NCI-H524 (cell line): Measurements from ENCODE around the gene PITPNM3.

ENCODE experiments used
- DNase-seq, 2 experiments: peaks; one replicate each; lab custom pipeline; 2025; lab: John Stamatoyannopoulos, UW

PITPNM3 gene

DNA sequence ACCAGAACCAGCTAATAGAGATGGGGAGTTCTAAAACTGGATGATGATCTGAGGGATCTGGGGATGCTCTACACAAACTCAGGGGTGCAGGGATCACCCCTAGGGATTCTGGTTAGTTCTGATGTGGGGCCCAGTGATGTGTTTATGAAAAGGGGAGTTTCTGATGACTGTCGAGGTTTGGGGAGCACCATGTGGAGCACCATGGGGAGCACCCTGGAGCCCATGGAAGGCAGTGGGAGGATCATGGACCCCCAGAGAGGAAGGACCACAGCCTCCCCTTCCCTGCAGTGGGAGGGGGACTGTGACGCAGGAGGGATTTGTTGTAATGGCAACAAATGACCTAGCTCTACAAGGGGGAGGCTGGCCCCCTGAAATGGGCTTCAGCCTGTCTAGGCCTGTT, 93.7 kb downstream of the PITPNM3 start:
- DNase-seq, result no peak

DNA sequence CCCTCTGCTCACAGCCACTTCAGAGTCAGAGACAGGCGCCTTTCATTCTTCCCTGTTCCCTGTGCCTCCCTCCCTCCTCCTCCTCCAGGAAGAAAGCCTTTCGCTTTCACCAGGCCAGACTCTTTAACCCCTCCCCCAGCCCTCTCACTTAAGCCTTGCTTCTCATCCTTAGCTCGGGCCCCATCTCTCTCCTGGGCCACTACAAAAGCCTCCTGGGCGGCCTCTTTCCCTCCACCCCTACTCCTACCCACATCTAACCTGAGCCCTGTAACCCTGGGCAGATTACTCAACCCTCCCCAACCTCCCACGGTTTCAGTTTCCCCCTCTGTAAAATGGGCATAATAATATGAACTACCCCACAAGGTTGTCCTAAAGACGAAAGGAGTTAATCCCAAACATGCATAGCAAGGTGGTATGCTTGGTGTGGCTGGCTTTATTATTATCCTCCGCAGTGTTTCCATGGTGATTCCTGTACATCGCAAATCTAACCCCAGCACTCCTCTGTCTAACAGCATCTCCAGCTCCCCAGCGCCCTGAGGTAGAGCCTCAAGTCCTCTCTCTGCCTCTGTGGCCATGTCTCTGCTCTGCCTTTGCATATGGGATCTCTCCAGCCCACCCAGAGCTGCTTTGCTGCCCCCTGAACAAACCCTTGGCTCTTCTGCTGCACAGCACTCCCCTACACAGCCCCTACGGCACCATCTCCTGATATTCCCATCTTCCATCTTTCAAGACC, 94.4 kb downstream of the PITPNM3 start:
- no peak for DNase-seq

DNA sequence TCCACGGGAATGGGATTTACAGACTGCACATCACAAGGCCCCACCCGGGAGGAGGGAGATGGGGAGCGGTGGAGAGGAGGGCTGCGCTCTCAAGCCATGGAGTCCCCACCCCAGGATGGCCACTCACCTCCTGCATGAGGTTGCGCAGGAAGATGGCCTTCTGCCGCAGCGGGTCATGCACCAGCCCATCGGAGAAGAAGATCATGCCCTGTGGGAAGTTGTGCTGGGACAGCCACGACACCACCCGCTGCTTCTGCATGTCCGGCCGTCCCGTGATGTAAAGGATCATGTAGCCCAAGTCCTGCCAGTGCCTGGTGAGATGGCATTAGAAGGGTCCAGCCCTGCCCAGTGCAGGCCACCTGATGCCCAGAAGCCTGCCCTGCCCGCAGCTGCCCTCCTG, 95.1 kb downstream of the PITPNM3 start:
- DNase-seq, result no peak

DNA sequence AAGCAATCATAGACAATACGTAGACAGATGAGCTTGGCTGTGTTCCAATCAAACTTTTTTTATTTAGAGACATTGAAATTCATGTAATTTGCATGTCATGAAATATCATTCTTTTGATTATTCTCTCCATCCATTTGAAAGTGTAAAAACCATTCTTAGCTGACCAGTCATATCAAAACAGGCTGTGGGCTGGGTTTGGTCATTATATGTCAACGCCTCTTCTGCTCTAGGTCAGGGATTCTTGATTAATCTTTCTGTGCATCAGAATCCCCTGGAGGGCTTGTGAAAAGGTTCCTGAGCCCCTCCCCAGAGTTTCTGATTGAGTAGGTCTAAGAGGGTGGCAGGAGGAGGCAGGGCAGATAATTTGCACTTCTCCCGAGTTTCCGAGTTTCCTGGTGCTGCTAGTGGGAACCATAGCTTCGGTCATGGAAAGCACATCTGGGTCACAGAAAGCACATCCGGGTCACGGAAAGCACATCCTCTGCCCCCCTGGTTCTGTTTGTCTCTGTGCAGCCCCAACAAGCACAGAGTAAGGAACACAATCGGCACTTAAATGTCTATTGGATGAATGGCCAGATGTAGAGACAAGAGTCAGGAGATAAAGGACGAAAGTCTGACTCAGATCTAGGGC, 95.7 kb downstream of the PITPNM3 start:
- DNase-seq, result no peak

GRCh38 chr17:6458460-6458950, 97.8 kb downstream of the PITPNM3 start:
- DNase-seq, result no peak

GRCh38 chr17:6457688-6458459, 98.5 kb downstream of the PITPNM3 start:
- no peak for DNase-seq

- no peak for DNase-seq
These were observed 99.3 kb downstream of the PITPNM3 start for GRCh38 chr17:6456914-6457687.

DNA sequence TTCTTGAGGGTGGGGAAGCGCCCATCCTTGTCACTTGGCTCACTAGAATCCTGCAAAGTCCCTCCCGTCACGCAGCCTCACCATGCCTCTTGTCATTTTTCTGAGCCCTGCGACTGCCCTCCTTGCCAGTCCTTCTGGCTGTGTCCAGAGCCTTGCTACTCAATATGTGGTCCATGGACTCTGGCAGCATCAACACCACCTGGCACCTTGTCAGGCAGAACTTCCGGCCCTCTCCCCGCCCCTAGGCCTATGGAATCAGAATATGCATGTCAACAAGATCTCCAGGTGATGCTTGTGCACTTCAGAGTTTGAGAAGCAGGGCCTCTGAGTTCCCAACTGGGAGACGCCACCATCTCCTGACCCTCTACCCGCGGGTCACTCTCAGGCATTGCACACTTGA, 100.0 kb downstream of the PITPNM3 start:
- no peak for DNase-seq

- no peak for DNase-seq
These were observed 101.0 kb downstream of the PITPNM3 start for GRCh38 chr17:6455321-6455705.

DNA sequence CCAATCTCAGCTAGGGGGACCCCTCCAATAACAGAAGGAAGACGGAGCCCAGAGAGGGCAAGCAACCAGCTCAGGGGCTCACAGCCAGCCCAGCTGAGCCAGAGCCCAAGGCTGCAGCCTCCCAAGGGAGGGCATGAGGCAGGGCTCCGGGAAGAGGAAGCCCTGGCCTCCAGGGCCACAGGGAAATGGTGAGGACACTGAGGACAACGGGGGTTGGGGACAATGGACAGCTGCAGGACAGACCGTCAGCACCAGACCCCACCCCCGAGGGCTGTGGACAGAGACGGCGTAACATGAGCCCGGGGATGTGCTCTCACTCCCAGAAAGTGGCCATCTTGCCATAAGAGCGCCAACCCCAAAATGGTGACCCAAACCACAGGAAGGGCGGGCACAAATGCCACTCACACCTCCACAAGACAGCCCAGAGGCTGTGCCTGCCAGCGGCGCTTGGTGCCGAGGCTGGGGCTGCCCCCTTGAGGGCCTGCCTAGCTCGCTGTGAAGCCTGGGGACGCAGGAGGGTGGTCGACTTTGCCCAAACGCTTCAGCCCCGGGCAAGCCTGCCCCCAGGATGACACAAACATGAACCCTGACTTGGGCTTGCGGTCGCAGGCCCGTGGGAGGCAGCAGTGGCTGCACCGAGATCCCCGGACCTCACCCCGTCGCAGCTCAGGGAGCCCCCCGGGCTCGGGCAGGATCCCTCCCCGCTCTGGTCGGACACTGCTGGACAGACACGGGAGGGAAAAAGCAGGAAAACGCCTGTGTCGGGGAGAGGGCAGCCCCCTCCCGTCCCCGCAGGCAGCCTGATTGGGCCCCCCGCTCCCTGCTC, 101.6 kb downstream of the PITPNM3 start:
- no peak for DNase-seq

GRCh38 chr17:6453279-6454024, 102.9 kb downstream of the PITPNM3 start:
- DNase-seq, result no peak

DNA sequence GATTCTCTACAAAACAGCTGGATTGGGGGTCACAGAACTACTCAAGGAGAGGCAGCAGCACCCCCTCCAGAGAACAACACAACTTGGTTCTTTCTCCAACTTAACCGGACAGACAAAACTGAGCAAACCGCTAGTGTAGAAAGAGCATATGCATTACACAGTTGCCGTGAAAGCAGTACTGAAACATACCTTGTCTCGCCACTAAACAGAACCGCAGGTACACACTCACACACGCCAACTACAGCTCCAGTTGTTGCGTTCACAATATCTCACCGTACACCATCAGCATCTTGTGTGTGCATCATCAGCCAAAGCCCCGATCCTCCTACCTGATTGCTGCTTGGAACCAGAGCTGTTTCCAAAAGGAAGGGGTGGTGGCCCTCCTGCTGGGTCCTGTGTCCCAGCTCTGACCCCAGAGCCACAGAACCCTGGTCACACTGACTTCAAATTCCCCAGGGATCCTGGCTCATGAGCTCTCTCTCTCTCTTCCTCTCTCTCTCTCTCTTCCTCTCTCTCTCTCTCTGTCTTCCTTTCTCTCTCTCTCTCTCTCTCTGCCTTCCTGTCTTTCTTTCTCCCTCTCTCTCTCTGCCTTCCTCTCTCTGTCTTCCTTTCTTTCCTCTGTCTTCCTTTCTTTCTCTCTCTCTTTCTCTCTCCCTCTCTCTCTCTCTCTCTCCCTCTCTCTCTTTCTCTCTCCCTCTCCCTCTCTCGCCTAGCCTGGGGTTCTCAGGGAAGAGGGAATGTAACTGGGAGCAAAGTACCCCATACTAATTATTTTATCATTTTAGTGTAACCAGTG, 103.7 kb downstream of the PITPNM3 start:
- no peak for DNase-seq

DNA sequence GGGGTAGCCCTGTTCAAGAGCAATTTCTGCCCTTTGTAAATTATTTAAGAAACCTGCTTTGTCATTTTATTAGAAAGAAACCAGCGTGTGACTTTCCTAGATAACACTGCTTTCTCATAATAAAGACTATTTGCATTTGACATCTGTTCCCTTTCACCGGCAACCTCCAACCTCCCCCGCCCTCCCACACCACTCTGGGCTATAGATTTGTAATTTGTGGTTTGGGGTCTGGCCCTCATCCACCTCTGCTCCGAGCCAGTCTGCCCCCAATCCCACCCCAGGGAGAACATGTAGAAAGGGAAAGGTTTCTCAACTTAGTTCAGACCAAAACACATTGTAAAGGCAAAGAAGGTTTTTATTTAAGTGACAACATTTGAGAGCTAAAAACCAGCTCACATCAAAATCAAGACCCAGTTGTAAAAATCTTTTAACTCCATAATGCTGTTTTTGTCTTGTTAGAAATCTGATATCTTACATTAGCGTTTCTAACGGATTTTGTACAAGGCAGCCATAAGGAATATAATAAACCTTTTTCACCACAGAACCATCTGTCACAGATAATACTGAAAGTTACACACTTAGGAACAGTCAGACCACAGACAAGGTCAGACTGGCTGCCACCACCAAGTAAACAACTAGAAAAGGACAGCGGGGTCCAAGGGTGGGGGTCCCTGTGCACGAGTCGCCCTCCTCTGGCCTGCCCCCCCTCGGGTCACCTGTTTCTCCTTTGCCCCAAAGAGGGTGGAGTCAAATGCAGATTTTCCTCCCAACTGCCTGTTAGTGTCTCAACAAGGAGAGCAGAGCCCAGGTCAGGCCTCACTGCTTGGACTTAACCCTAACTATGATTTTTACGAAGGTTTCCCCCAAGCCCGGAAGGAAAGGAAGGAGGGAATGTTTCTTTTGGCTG, 105.2 kb downstream of the PITPNM3 start:
- DNase-seq, result peak in 1 of 2 experiments; percentile 77

DNA sequence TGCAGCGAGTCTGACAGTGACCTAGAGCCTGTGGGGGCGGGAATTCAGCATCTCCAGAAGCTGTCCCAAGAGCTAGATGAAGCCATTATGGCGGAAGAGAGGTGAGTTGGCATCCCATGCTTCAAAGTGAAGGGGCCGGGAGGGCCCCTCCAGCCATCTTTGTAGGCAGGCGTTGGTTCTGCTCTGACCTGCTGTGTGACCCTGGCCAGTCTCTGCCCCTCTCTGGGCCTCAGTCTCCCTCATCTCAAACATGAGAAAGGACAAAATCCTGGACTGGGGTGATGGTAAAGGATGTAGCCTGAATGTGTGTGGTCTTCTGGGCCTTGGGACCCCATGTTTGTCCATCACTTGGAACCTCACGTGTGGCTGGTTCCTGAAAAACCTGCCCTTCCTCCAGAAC, 107.0 kb downstream of the PITPNM3 start:
- DNase-seq, result no peak

DNA sequence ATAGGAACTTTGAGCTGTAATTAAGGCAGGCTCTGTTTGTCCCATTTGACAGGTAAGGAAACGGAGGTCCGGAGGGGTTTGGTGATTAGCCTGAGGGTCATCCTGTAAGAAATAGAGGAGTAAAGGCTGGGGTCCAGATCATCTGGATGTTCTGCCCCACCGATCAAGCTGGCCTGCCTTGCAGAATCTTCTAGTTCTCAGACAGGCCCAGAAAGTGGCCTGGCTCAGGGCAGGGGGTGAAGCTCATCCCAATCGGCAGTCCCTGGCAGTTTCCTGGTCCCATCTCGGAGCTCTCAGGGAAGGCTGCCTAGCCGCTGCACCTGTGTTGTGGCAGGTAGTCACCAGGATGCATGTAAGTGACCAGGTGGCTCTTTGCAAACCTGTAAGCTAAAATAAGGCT, 107.9 kb downstream of the PITPNM3 start:
- DNase-seq, result no peak

GRCh38 chr17:6446516-6447100, 109.7 kb downstream of the PITPNM3 start:
- DNase-seq, result no peak

DNA sequence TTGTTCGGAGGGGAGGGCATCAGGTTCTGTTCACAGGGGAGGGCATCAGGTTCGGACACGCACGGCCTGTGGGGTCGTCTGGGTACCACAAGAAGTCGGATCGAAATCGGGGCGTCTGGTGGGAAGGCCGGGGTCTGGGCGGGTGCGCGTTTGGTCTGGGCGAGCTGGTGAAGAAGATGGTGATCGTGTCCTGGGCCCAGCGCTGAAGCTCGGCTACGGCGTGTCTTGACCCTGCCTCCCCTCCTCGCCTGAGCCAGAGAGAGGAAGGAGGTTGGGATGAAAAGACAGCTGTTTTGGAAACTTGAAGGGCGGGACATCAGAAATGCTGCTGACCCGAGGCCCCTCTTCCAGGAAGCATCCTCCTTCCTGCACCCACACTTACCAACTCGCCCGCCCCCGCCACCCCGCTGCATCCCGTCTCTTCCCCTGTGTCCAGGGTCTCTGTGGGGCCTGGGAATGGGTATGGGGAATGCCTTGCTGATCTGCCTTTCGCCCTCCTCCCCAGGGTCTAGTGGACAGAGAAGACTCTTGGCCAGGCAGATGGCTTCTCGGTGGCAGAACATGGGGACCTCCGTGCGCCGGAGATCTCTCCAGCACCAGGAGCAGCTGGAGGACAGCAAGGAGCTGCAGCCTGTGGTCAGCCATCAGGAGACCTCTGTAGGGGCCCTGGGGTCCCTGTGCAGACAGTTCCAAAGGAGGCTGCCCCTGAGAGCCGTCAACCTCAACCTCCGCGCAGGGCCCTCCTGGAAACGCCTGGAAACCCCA, 111.6 kb downstream of the PITPNM3 start:
- no peak for DNase-seq
